PC-9 (cell line): ENCODE results near the gene FAM241B. TPM values are rescaled to one million over a fixed set of nuclear protein-coding genes. Genes with fewer than 3 reads are reported as not detected.

Experiments
- BruUV-seq: library from RNA; stranded (reverse); fragments of 400-500 nt; replicated peaks from 2 replicates; lab custom pipeline; 2021; lab: Mats Ljungman, UMichigan
- CTCF ChIA-PET: fragments of 300-600 bp; sonication (Branson Sonifier 250); formaldehyde crosslinking; loops from one replicate; lab custom pipeline; 2022; ENCODE audit warnings: antibody characterized with exemption; lab: Charles Lee
- POLR2A ChIA-PET: fragments of 300-600 bp; sonication (Branson Sonifier 250); formaldehyde crosslinking; loops from one replicate; lab custom pipeline; 2022; ENCODE audit warnings: antibody characterized with exemption; ENCODE audit not compliant: unreplicated experiment; lab: Charles Lee
- DNase-seq, 2 experiments: peaks; one replicate each; pipeline versions ENCODE4 v3.0.0 to v3.0.0-alpha.2; 2015 to 2022; ENCODE audit warnings: mixed read lengths in 1 of 2
- H2AFZ ChIP-seq: fragments of 200-600 bp; sonication (generic); 2 replicates; pipeline ENCODE4 v1.8.1; 2017; ENCODE audit warnings: antibody characterized with exemption
- H3F3A ChIP-seq: fragments of 200-600 bp; sonication (generic); 2 replicates; pipeline ENCODE4 v1.8.1; 2017; ENCODE audit warnings: antibody characterized with exemption, mild to moderate bottlenecking, low read depth; ENCODE audit not compliant: insufficient read depth
- H3K27ac ChIP-seq: fragments of 200-600 bp; sonication (generic); 2 replicates; pipeline ENCODE4 v1.6.1; 2016; ENCODE audit warnings: mixed run types
- H3K27me3 ChIP-seq: fragments of 200-600 bp; sonication (generic); 2 replicates; pipeline ENCODE4 v1.6.1; 2016; ENCODE audit warnings: low read depth, mixed run types; ENCODE audit not compliant: insufficient read depth
- H3K36me3 ChIP-seq: fragments of 200-600 bp; sonication (generic); 2 replicates; pipeline ENCODE4 v1.6.1; 2016; ENCODE audit warnings: low read depth, mixed run types
- H3K4me1 ChIP-seq: fragments of 200-600 bp; sonication (generic); replicated peaks from 2 replicates; pipeline ENCODE4 v1.6.1; 2016; ENCODE audit warnings: mixed run types; ENCODE audit not compliant: insufficient read depth
- H3K4me2 ChIP-seq: fragments of 200-600 bp; sonication (generic); 2 replicates; pipeline ENCODE4 v1.6.1; 2017; ENCODE audit warnings: mixed run types
- H3K4me3 ChIP-seq: fragments of 200-600 bp; sonication (generic); 2 replicates; pipeline ENCODE4 v1.6.1; 2016; ENCODE audit warnings: mixed run types
- H3K79me2 ChIP-seq: fragments of 200-600 bp; sonication (generic); 2 replicates; pipeline ENCODE4 v1.6.1; 2017; ENCODE audit warnings: low read depth, mixed run types
- H3K9me2 ChIP-seq: fragments of 200-600 bp; sonication (generic); 2 replicates; pipeline ENCODE4 v1.8.1; 2017; ENCODE audit warnings: mild to moderate bottlenecking; ENCODE audit not compliant: insufficient read depth
- H3K9me3 ChIP-seq: fragments of 200-600 bp; sonication (generic); 2 replicates; pipeline ENCODE4 v1.8.1; 2016; ENCODE audit warnings: low read depth; ENCODE audit not compliant: insufficient read depth
- H4K20me1 ChIP-seq: fragments of 200-600 bp; sonication (generic); 2 replicates; pipeline ENCODE4 v1.8.1; 2017; ENCODE audit not compliant: insufficient read depth
- CTCF ChIP-seq: fragments of 200-600 bp; sonication (generic); conservative IDR thresholded peaks from 2 replicates; pipeline ENCODE4 v1.6.1; 2017; ENCODE audit warnings: mixed run types, antibody characterized with exemption, mild to moderate bottlenecking, moderate library complexity
- EZH2 ChIP-seq: fragments of 200-600 bp; sonication (generic); IDR thresholded peaks from 2 replicates; pipeline ENCODE4 v1.8.0; 2017; ENCODE audit warnings: antibody characterized with exemption, low read depth
- intact Hi-C: fragments of 100-400 bp; cut with micrococcal nuclease; formaldehyde crosslinking; loops from one replicate; pipeline ENCODE4 v1.10.0; 2022; ENCODE audit not compliant: unreplicated experiment
- total RNA-seq: library from RNA; stranded (reverse); gene quantifications from 2 replicates; pipeline ENCODE4 v1.2.3, GENCODE V29; 2021

Gene FAM241B
- total RNA-seq, 1 experiment from 2014 or later: 10.7 TPM

- CTCF ChIA-PET: interaction anchor here (1.4 kb wide), 1 partner anchor 483 kb away, joined by 5 read pairs; the partner anchor contains the start of gene TYSND1
- no peak overlapping the region for H3K4me3 ChIP-seq
- H3K4me2 ChIP-seq: no peak overlapping the region
- no peak for DNase-seq
- no peaks in the 10 kb centered on the region for H3K4me1 ChIP-seq
- H2AFZ ChIP-seq: no peak overlapping the region
- intact Hi-C loops: no loop called here
- no peaks in the 10 kb centered on the region for H3K79me2 ChIP-seq
- no peaks in the 10 kb centered on the region for H3K9me2 ChIP-seq
- H4K20me1 ChIP-seq: no peaks in the 10 kb centered on the region
- H3K9me3 ChIP-seq: 0 out of 2 replicates have a peak, but pooled peaks cover 3% of the 10 kb centered on the region
- H3K36me3 ChIP-seq: no peaks in the 10 kb centered on the region
- BruUV-seq: no TSS peak
- H3K27ac ChIP-seq: no peak overlapping the region
- no peaks in the 10 kb centered on the region for H3F3A ChIP-seq
- H3K27me3 ChIP-seq: peaks cover 100% of the 10 kb centered on the region
- POLR2A ChIA-PET: no interaction called here
- TF ChIP-seq CTCF (no peak; the same call in 1 of the 2 replicates), EZH2 (no peak)
These were observed 33.4 kb downstream of the FAM241B start for GRCh38 chr10:69663369-69663947.

- Histone ChIP-seq H3K4me3 (no peak overlapping the region), H3K4me2 (no peak overlapping the region), H3F3A (no peaks in the 10 kb centered on the region), H3K27me3 (peaks cover 100% of the 10 kb centered on the region), H2AFZ (no peak overlapping the region), H3K9me3 (0 out of 2 replicates have a peak, but pooled peaks cover 3% of the 10 kb centered on the region), H3K4me1 (no peaks in the 10 kb centered on the region), H3K27ac (no peak overlapping the region), H3K9me2 (no peaks in the 10 kb centered on the region), H3K79me2 (no peaks in the 10 kb centered on the region), H3K36me3 (no peaks in the 10 kb centered on the region), H4K20me1 (no peaks in the 10 kb centered on the region)
- CTCF ChIA-PET: interaction anchor here (0.6 kb wide), 1 partner anchor 75 kb away, joined by 4 read pairs; no protein-coding TSS in a partner anchor
- BruUV-seq: no TSS peak
- POLR2A ChIA-PET: no interaction called here
- DNase-seq: no peak
- TF ChIP-seq CTCF: no peak
- TF ChIP-seq EZH2: no peak
- intact Hi-C loops: no loop called here
These were observed 35.6 kb downstream of the FAM241B start for GRCh38 chr10:69665474-69666320.

GRCh38 chr10:69666756-69667155, 36.7 kb downstream of the FAM241B start:
- Histone ChIP-seq H3K4me1 (no peaks in the 10 kb centered on the region), H3K36me3 (no peaks in the 10 kb centered on the region), H3K79me2 (no peaks in the 10 kb centered on the region), H3K4me2 (no peak overlapping the region), H3K9me2 (no peaks in the 10 kb centered on the region), H3K27me3 (peaks cover 95% of the 10 kb centered on the region), H3K4me3 (no peak overlapping the region), H3K27ac (no peak overlapping the region), H3F3A (no peaks in the 10 kb centered on the region), H4K20me1 (no peaks in the 10 kb centered on the region), H3K9me3 (0 out of 2 replicates have a peak, but pooled peaks cover 3% of the 10 kb centered on the region), H2AFZ (no peak overlapping the region)
- POLR2A ChIA-PET: no interaction called here
- CTCF ChIA-PET: interaction anchor here (0.6 kb wide), 1 partner anchor 76 kb away, joined by 4 read pairs; no protein-coding TSS in a partner anchor
- no peak for DNase-seq
- intact Hi-C loops: no loop called here
- no TSS peak for BruUV-seq
- TF ChIP-seq EZH2 (no peak), CTCF (no peak)
